ENCODE data around the gene SLC51A.

- TF ChIP-seq POLR2A (IDR thresholded peaks at IDR 0.05) = no peak
- TF ChIP-seq CTCF (IDR thresholded peaks at IDR 0.05 in 4 of 5, conservative IDR thresholded peaks at IDR 0.05 in 1 of 5) = no peak
Measured at GRCh38 chr3:196192524-196193051, 23.7 kb upstream of the SLC51A start.
